T-helper 1 cell treated with Interleukin-12 subunit alpha and Interleukin-12 subunit beta and Interleukin-4 antibody, amounts not matched to agents 30 μg/mL and 1 μg/mL, for 36 hours (primary cell): ENCODE measurements around the gene PDPK1.
"Not testable (repeated sequence)": the region's sequence is repeated elsewhere in the genome, so short reads cannot be mapped to it uniquely, and the experiment has no call there.

Experiments
- H3K27ac Mint-ChIP-seq: one replicate; pipeline ENCODE4 v1.8.0; 2021; ENCODE audit warnings: mild to moderate bottlenecking, mixed read lengths
- H3K27me3 Mint-ChIP-seq: one replicate; pipeline ENCODE4 v1.8.0; 2021; ENCODE audit warnings: low read depth, mixed read lengths
- H3K36me3 Mint-ChIP-seq: one replicate; pipeline ENCODE4 v1.8.0; 2021; ENCODE audit warnings: low read depth, mixed read lengths
- H3K4me1 Mint-ChIP-seq: one replicate; pipeline ENCODE4 v1.8.0; 2021; ENCODE audit warnings: low read depth, mixed read lengths
- H3K4me3 Mint-ChIP-seq: one replicate; pipeline ENCODE4 v1.8.0; 2021; ENCODE audit warnings: mild to moderate bottlenecking, moderate library complexity, mixed read lengths
- H3K9me3 Mint-ChIP-seq: one replicate; pipeline ENCODE4 v1.8.0; 2021; ENCODE audit warnings: mixed read lengths

PDPK1 gene

DNA sequence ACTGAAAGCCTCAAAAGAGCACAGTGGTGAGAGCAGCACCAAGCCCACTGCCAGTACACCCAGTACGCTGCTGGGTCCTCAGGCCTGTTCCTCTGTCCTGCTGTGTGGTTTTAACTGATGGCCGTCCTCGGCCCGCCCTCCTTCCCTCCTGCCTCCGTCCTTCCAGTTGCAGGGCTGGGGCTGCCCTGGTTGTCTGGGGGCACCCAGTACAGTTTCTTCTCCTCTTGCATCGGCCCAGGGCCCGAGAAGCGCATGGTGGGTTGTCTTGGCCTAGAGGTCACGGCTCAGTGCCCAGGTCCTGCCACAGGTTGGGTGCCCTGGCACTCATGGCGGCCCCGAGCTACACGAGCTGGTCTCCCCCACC lies 73.7 kb downstream of the PDPK1 start:
- H3K27me3 Mint-ChIP-seq: no peaks in the 10 kb centered on the region
- H3K4me3 Mint-ChIP-seq: no peak overlapping the region
- H3K9me3 Mint-ChIP-seq: no peaks in the 10 kb centered on the region
- H3K4me1 Mint-ChIP-seq: peaks cover 8% of the 10 kb centered on the region
- no peak overlapping the region for H3K27ac Mint-ChIP-seq
- H3K36me3 Mint-ChIP-seq: peaks cover 12% of the 10 kb centered on the region

DNA sequence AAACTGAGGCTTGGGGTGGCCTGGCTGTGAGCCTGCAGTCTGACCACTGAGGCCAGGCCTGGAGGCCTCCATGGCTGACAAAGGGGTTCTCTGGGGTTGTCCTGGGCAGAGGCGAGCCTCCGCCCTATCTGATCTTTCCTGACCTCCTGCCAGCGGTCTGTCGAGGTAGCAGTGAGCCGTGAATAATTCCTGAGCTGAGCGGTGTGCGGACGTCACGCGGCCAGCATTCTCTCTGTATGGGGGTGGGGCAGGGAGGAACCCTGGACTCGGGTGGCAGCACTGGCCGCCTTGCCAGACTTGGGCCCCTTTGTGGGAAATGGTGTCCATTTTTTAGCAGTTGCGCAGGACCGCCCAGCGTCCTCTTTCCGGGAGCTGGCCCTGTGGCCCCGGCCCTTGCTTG lies 74.1 kb downstream of the PDPK1 start:
- not testable (repeated sequence) for H3K27me3 Mint-ChIP-seq, H3K4me1 Mint-ChIP-seq, H3K4me3 Mint-ChIP-seq, H3K9me3 Mint-ChIP-seq, H3K27ac Mint-ChIP-seq
- H3K36me3 Mint-ChIP-seq: peaks cover 12% of the 10 kb centered on the region

DNA sequence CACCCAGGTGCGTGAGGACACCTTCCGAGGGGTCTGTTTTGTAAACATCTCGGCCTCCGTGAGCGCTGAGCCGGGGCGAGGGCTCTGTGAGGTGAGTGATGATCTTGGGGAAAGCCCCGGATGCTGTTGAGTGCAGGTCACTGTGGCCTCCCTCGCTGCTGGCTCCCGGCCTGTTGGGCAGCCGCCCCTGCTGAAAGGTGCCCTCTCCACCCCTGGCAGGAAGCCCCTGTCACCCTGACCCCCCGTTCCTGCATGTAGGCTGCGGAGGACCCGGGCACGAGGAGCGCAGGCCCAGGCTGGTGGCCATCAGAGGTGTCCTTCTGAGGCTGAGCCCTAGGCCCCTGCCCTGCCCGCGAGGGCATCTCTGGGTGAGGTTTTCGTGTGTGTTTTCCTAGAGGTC lies 75.4 kb downstream of the PDPK1 start:
- not testable (repeated sequence) for H3K27ac Mint-ChIP-seq, H3K4me3 Mint-ChIP-seq, H3K27me3 Mint-ChIP-seq, H3K9me3 Mint-ChIP-seq, H3K4me1 Mint-ChIP-seq
- peaks cover 12% of the 10 kb centered on the region for H3K36me3 Mint-ChIP-seq

DNA sequence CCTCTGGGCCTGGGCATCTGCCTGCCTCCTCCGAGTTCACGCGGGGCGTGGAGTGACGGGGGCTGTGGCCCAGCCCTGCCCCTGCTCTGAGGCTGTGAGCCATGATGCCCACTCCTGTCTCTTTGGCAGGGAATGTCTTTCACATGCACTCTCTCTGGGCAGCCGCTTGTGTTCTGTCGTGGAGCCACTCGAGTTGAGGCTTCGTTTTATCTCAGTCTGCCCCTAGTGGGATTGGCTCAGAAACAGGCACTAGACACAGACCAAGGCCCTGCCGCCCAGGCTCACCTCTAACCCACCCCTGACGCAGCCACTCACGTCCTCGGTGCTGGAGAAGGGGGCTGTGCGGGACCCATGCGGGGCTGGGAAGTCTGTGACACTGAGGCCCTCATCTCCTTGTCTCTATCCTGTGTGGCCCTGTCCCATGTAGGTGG lies 77.0 kb downstream of the PDPK1 start:
- Mint-ChIP-seq H3K4me3 (no peak overlapping the region), H3K9me3 (no peaks in the 10 kb centered on the region), H3K4me1 (no peaks in the 10 kb centered on the region), H3K27ac (no peak overlapping the region), H3K36me3 (peaks cover 12% of the 10 kb centered on the region), H3K27me3 (no peaks in the 10 kb centered on the region)

DNA sequence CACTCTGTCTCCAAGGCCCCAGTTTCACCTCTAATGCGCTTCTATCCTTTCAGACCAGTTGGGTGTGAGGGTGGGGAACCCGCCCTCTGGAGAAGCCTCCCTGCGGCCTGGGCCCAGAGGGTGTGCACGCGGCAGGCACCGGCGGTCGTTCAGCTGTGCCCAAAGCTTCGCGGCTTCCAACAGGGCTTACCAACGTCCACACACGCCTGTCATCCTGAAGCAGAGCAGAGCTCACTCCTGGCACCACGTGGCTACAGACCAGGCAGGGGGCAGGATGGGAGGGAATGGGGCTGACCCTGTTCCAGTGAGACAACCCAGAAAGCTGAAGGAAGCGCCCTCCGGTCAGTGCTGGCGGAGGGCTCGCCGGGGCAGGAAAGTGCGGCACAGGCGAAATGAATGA lies 81.1 kb downstream of the PDPK1 start:
- not testable (repeated sequence) for H3K27ac Mint-ChIP-seq, H3K27me3 Mint-ChIP-seq, H3K9me3 Mint-ChIP-seq, H3K4me1 Mint-ChIP-seq, H3K36me3 Mint-ChIP-seq, H3K4me3 Mint-ChIP-seq

DNA sequence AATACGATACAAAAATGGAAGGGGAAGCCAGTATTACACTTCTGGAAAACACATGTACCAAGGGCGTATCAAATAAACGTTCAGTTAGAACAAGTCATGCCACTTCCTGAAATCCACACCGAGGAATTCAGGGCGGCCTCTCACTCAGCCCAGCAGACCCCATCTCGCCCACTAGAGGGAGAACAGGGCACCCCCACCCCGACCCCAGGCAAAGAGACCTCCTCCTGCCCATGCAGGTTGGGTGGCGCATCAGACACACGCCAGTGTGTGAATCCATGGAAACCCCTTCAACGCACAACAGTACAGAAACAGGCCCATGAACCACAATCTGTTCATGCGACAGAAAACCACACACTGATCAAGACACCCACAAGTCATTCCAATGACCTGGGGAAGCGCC lies 81.8 kb downstream of the PDPK1 start:
- H3K27me3 Mint-ChIP-seq, H3K9me3 Mint-ChIP-seq, H3K27ac Mint-ChIP-seq, H3K36me3 Mint-ChIP-seq, H3K4me1 Mint-ChIP-seq, H3K4me3 Mint-ChIP-seq: not testable (repeated sequence)

DNA sequence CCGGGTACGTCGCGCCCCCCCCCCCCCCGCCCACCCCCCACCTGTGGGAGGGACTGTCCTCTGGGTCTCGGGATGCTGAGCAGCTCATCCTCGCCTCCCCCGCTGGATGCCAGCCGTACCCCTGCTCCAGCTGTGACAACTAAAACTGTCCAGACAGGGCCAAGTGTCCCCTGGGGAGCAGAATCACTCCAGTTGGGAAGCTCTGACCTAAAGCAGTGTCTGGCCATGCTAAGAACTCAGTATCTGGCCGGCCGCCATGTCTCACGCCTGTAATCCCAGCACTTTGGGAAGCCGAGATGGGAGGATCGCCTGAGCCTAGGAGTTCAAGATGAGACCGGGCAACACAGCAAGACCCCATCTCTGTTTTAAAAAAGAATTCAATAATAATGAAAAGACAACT lies 83.0 kb downstream of the PDPK1 start:
- H3K27me3 Mint-ChIP-seq, H3K36me3 Mint-ChIP-seq, H3K27ac Mint-ChIP-seq, H3K4me1 Mint-ChIP-seq, H3K9me3 Mint-ChIP-seq, H3K4me3 Mint-ChIP-seq: not testable (repeated sequence)

DNA sequence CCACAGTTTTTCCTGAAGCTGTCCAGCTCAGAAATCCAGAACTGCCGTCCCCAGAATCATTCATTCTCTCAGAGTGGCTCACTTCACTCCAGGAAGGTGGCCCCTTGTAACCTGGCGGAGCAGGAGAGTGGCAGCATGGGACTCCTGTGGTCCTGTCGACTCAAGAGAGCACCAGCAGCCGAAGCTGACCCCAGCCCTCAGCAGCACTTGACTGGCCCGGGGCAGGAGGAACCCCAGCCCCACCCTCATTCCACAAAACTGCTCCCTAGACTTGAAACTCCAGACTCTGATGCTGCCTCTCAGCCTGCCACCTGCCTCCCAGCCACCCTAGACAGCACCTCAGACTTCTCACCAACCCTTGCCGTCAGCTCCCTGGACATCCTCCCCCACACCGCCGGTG lies 83.6 kb downstream of the PDPK1 start:
- not testable (repeated sequence) for H3K36me3 Mint-ChIP-seq, H3K4me1 Mint-ChIP-seq, H3K9me3 Mint-ChIP-seq, H3K27me3 Mint-ChIP-seq, H3K27ac Mint-ChIP-seq, H3K4me3 Mint-ChIP-seq

DNA sequence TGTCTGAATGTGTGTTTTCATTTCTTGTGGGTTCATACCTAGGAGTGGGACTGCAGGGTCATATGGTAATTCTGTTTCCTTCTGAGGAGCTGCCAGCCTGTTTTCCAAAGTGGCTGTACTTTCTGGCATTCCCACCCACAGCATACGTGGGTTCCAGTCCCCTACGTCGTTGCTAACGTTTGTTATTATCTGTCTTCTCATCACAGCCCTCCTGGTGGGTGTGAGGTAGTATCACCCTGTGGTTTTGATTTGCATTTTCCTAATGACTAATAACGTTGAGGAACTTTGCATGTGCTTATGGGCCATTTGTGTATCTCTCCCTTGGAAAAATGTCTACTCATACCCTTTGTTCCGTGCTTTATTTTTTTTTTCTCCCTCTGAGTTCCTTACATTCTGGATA lies 89.3 kb downstream of the PDPK1 start:
- H3K4me1 Mint-ChIP-seq, H3K9me3 Mint-ChIP-seq, H3K36me3 Mint-ChIP-seq, H3K27me3 Mint-ChIP-seq, H3K27ac Mint-ChIP-seq, H3K4me3 Mint-ChIP-seq: not testable (repeated sequence)

DNA sequence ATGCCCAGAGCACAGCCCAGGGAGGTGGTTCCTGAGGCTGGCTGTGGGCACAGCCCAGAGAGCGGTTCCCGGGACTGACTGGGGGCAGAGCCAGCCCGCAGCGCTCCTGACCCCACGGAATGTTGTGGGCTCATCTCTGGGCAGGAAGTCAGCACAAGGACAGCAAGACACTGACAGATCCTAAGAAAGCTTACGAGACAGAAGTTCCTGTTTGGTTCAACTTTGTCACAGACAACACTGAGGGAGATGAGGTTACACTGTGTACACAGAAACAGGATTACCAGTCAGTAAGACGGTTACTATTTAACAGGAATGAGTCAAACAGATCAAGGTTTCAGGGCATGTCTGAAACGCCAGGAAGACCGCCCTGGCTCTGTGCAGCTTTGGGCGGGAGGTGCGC lies 93.4 kb downstream of the PDPK1 start:
- H3K9me3 Mint-ChIP-seq, H3K4me3 Mint-ChIP-seq, H3K27me3 Mint-ChIP-seq, H3K27ac Mint-ChIP-seq, H3K4me1 Mint-ChIP-seq, H3K36me3 Mint-ChIP-seq: not testable (repeated sequence)

DNA sequence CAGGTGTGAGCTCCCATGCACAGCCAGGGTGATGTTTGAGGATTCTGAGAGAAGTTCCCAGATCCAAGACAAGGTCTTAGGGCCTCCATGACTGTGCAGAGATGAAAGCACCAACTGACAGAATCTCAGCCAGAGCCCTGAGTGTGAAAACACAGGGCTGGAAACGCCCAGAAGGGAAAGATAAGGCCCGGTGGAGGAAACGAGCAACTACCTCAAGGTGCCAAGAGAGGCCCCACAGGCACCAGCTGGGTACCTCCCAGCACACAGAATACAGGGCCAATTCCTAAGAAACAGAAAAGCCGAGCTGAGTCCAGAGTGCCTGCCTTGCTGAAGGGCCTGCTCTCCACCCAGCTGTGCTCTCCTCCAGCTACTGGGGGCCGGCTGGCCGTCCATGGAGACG lies 94.5 kb downstream of the PDPK1 start:
- H3K4me1 Mint-ChIP-seq, H3K27ac Mint-ChIP-seq, H3K9me3 Mint-ChIP-seq, H3K36me3 Mint-ChIP-seq, H3K27me3 Mint-ChIP-seq, H3K4me3 Mint-ChIP-seq: not testable (repeated sequence)

DNA sequence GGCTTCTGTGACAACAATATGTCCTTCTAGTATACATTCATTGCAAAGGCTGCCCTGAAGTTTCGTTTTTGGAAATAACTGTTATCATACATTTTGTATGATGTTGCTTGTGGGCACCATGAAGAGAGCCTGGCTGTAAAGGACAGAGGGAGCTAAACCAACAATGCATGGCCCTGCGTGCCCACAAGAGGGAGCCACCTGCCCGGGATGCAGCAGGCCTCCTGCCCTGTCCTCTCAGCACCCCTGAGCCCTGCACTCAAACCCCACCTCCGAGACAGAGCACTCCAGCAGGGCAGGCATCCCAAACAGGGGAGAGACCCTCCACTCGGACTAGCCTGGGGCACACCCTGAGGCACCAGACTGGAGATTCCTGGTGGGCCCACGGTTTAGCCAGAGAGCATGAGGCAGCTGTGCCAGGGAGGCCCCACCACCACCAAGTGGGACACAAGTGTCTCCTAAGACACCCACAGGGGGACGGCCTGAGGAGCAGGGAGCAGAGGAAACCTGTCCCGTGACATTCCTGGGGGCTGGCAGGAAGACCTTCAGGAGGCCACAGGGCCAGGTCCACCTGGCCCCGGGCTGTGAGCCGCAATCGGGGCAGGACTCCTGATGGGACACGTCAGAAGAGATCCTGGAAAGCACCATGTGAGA lies 101.4 kb downstream of the PDPK1 start:
- H3K4me1 Mint-ChIP-seq, H3K36me3 Mint-ChIP-seq, H3K27ac Mint-ChIP-seq, H3K27me3 Mint-ChIP-seq, H3K4me3 Mint-ChIP-seq, H3K9me3 Mint-ChIP-seq: not testable (repeated sequence)

DNA sequence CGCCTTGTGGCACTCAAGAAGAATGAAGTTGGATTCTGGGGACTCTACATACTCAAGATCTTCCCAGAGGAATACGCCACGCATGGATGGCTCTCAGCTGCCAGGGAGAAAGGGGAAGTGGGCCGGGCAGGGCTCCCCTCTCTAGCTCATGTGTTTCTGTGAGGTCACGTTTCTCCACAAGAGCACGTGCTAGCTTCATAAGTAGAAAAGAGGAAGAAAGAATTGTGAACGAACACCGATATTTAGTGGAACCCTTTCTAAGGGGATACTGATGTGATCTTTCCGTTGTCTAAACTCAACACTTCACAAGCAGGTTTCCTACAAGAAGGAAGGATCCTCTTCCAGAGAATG lies 101.9 kb downstream of the PDPK1 start:
- H3K4me1 Mint-ChIP-seq, H3K36me3 Mint-ChIP-seq, H3K9me3 Mint-ChIP-seq, H3K4me3 Mint-ChIP-seq, H3K27ac Mint-ChIP-seq, H3K27me3 Mint-ChIP-seq: not testable (repeated sequence)

DNA sequence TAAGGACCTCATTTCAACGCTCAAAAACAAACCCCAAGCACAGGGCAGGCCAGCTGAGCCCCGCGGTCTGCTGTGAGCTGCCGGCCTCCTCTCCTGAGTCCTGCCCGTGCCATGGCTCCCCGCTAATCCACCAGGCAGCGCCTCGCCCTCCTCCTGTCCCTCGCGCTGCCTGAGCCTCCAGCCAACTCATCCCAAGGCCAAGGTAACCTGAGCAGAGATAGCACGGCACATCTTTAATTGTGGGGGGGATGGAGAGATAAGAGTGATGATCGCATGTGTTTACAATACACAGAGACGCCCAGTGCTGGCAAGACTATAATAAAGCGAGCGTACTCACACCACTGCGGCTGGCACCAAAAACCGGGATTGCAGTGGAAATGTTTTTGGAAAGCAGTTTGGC lies 104.7 kb downstream of the PDPK1 start:
- H3K9me3 Mint-ChIP-seq, H3K4me1 Mint-ChIP-seq, H3K27me3 Mint-ChIP-seq, H3K4me3 Mint-ChIP-seq, H3K36me3 Mint-ChIP-seq, H3K27ac Mint-ChIP-seq: not testable (repeated sequence)

DNA sequence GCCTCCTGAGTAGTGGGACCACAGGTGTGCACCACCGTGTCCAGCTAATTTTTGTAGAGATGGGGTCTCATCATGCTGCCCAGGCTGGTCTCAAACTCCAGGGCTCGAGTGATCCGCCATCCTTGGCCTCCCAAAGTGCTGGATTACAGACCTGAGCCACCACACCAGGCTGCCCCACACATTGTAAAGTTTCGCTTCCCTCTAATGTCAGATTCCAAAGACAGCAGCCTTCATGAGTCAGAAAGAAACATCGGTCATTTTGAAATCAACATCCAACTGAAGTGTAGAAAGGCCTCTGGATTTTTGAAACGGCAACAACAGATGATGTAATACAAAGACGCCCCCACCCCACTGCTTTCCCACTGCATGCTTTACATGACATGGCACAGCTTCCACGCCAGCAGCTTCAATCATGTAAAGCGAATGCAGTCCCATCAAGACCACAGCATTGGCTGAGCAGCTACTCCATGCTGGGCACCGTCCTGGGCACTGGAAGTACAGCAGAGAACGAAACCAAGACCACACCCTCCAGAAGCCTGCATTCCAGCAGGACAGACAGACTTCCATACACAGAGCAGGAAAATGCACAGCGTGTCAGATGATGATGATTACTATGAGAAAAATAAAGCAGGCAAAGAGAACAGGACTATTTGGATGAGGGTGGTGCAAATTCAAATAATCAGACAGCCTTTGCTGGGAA lies 107.1 kb downstream of the PDPK1 start:
- H3K9me3 Mint-ChIP-seq, H3K4me1 Mint-ChIP-seq, H3K27me3 Mint-ChIP-seq, H3K36me3 Mint-ChIP-seq, H3K27ac Mint-ChIP-seq, H3K4me3 Mint-ChIP-seq: not testable (repeated sequence)

DNA sequence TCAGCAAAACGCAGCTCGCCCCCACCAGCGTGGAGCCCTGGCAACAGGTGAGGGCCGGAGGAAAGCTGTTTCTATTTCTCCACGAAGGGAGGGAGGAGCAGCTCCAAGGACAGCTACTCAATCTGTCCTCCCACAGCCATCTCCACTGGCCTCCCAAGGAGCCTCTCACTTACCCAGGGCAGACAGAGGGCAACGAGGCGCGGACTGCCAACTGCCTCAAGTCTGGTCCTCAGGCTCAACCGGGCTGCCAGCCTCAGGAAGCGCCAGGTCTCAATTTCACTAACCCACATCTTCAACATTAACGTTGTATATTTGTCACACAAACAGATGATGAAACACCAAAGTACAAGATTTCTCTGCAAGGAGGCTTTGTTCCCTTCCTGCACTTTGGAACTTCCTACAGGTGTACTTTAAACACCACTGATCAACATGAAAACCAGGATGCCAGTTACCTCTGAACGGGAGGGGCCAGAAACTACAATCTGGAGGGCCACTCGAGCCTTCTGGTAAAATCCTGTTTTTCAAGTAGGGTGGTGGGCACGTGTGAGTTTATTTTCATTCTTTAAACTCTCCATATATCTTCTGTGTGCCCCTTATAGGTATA lies 113.5 kb downstream of the PDPK1 start:
- H3K27me3 Mint-ChIP-seq, H3K36me3 Mint-ChIP-seq, H3K4me1 Mint-ChIP-seq, H3K9me3 Mint-ChIP-seq, H3K4me3 Mint-ChIP-seq, H3K27ac Mint-ChIP-seq: not testable (repeated sequence)
